ENCODE results near the gene MGRN1.

Gene MGRN1

DNA sequence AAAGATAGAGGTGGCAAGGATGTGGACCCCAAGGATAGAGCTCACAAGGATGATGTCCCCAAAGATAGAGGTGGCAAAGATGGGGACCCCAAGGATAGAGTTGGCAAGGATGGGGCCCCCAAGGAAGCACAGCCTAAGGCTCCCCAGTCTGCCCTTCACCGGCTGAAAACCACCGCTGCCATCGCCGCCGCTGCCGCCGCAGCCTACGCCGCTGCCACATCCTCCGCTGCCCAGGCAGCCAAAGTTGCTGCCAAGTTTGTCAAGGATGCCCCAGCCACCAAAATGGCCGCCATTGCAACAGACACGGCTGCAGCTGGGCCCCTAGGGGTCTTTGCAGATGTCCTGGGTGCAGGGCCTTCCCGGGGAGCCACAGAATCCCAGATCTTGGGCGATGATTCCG lies 48.6 kb upstream of the MGRN1 start:
- no peak for TF ChIP-seq ZC3H10 (CRISPR knock-in tag; IDR thresholded peaks at IDR 0.05)
- TF ChIP-seq BACH2 (CRISPR knock-in tag; IDR thresholded peaks at IDR 0.05; ENCODE audit: borderline replicate concordance), result no peak
- no peak for TF ChIP-seq PPARA (CRISPR knock-in tag; IDR thresholded peaks at IDR 0.05; ENCODE audit: borderline replicate concordance)
- no peak for TF ChIP-seq TOX (CRISPR knock-in tag; IDR thresholded peaks at IDR 0.05; ENCODE audit: borderline replicate concordance)
- TF ChIP-seq, protein P1, sequence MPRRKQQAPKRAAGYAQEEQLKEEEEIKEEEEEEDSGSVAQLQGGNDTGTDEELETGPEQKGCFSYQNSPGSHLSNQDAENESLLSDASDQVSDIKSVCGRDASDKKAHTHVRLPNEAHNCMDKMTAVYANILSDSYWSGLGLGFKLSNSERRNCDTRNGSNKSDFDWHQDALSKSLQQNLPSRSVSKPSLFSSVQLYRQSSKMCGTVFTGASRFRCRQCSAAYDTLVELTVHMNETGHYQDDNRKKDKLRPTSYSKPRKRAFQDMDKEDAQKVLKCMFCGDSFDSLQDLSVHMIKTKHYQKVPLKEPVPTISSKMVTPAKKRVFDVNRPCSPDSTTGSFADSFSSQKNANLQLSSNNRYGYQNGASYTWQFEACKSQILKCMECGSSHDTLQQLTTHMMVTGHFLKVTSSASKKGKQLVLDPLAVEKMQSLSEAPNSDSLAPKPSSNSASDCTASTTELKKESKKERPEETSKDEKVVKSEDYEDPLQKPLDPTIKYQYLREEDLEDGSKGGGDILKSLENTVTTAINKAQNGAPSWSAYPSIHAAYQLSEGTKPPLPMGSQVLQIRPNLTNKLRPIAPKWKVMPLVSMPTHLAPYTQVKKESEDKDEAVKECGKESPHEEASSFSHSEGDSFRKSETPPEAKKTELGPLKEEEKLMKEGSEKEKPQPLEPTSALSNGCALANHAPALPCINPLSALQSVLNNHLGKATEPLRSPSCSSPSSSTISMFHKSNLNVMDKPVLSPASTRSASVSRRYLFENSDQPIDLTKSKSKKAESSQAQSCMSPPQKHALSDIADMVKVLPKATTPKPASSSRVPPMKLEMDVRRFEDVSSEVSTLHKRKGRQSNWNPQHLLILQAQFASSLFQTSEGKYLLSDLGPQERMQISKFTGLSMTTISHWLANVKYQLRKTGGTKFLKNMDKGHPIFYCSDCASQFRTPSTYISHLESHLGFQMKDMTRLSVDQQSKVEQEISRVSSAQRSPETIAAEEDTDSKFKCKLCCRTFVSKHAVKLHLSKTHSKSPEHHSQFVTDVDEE (CRISPR knock-in tag; IDR thresholded peaks at IDR 0.05), result no peak
- TF ChIP-seq, protein P2, sequence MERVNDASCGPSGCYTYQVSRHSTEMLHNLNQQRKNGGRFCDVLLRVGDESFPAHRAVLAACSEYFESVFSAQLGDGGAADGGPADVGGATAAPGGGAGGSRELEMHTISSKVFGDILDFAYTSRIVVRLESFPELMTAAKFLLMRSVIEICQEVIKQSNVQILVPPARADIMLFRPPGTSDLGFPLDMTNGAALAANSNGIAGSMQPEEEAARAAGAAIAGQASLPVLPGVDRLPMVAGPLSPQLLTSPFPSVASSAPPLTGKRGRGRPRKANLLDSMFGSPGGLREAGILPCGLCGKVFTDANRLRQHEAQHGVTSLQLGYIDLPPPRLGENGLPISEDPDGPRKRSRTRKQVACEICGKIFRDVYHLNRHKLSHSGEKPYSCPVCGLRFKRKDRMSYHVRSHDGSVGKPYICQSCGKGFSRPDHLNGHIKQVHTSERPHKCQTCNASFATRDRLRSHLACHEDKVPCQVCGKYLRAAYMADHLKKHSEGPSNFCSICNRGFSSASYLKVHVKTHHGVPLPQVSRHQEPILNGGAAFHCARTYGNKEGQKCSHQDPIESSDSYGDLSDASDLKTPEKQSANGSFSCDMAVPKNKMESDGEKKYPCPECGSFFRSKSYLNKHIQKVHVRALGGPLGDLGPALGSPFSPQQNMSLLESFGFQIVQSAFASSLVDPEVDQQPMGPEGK (CRISPR knock-in tag; IDR thresholded peaks at IDR 0.05; ENCODE audit: borderline replicate concordance), result no peak
- no peak for TF ChIP-seq CSDC2 (CRISPR knock-in tag; IDR thresholded peaks at IDR 0.05)
- TF ChIP-seq, protein P3, sequence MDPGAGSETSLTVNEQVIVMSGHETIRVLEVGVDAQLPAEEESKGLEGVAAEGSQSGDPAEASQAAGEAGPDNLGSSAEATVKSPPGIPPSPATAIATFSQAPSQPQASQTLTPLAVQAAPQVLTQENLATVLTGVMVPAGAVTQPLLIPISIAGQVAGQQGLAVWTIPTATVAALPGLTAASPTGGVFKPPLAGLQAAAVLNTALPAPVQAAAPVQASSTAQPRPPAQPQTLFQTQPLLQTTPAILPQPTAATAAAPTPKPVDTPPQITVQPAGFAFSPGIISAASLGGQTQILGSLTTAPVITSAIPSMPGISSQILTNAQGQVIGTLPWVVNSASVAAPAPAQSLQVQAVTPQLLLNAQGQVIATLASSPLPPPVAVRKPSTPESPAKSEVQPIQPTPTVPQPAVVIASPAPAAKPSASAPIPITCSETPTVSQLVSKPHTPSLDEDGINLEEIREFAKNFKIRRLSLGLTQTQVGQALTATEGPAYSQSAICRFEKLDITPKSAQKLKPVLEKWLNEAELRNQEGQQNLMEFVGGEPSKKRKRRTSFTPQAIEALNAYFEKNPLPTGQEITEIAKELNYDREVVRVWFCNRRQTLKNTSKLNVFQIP (CRISPR knock-in tag; IDR thresholded peaks at IDR 0.05; ENCODE audit: borderline replicate concordance, low read depth), result no peak
- TF ChIP-seq ZNF565 (CRISPR knock-in tag; conservative IDR thresholded peaks at IDR 0.05; ENCODE audit: low read depth), result no peak
- no peak for TF ChIP-seq TCF4 (CRISPR knock-in tag; IDR thresholded peaks at IDR 0.05; ENCODE audit: borderline replicate concordance)
- TF ChIP-seq ESRRG (CRISPR knock-in tag; IDR thresholded peaks at IDR 0.05), result no peak
- TF ChIP-seq OSR1 (CRISPR knock-in tag; IDR thresholded peaks at IDR 0.05), result no peak
- no peak for TF ChIP-seq ZFP3 (CRISPR knock-in tag; IDR thresholded peaks at IDR 0.05)
- TF ChIP-seq SNAI2 (CRISPR knock-in tag; IDR thresholded peaks at IDR 0.05), result no peak
- TF ChIP-seq RARB (CRISPR knock-in tag; IDR thresholded peaks at IDR 0.05), result no peak
- TF ChIP-seq ZNF8 (CRISPR knock-in tag; IDR thresholded peaks at IDR 0.05), result no peak
- TF ChIP-seq ISL1 (CRISPR knock-in tag; IDR thresholded peaks at IDR 0.05), result no peak
- ATAC-seq, result no peak

DNA sequence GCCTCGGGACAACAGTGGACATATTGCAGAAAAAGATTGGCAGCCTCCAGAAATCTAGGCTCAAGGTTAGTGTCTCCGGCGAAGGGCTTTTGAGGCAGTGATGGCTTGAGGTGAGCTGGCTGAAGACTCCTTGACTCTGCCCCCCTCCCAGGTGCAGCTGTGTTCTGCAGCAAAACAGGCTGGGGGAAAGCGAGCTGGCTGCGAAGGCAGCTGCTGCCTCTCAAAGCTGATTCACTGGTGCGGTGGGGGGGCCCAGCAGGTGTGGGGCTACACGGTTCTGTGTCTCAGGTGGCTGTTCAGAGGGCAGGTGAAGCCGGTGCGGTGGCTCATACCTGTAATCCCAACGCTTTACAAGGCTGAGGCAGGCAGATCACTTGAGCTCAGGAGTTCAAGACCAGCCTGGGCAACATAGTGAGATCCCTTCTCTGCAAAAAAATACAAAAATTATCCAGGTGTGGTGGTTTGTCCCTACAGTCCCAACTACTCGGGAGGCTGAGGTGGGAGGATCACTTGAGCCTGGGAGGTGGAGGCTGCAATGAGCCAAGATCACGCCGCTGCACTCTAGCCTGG lies 45.6 kb upstream of the MGRN1 start:
- TF ChIP-seq ZFP30 (CRISPR knock-in tag; IDR thresholded peaks at IDR 0.05) (no peak), ZC3H10 (CRISPR knock-in tag; IDR thresholded peaks at IDR 0.05) (no peak), ARNTL (CRISPR knock-in tag; IDR thresholded peaks at IDR 0.05; ENCODE audit: borderline replicate concordance, low read depth) (no peak), RARB (CRISPR knock-in tag; IDR thresholded peaks at IDR 0.05) (no peak), PPARA (CRISPR knock-in tag; IDR thresholded peaks at IDR 0.05; ENCODE audit: borderline replicate concordance) (no peak), ESRRG (CRISPR knock-in tag; IDR thresholded peaks at IDR 0.05) (no peak)
- TF ChIP-seq, protein P3 (CRISPR knock-in tag; IDR thresholded peaks at IDR 0.05; ENCODE audit: borderline replicate concordance, low read depth), result no peak
- TF ChIP-seq, protein P4, sequence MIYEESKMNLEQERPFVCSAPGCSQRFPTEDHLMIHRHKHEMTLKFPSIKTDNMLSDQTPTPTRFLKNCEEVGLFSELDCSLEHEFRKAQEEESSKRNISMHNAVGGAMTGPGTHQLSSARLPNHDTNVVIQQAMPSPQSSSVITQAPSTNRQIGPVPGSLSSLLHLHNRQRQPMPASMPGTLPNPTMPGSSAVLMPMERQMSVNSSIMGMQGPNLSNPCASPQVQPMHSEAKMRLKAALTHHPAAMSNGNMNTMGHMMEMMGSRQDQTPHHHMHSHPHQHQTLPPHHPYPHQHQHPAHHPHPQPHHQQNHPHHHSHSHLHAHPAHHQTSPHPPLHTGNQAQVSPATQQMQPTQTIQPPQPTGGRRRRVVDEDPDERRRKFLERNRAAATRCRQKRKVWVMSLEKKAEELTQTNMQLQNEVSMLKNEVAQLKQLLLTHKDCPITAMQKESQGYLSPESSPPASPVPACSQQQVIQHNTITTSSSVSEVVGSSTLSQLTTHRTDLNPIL (CRISPR knock-in tag; IDR thresholded peaks at IDR 0.05; ENCODE audit: low read depth), result no peak
- ATAC-seq, result no peak

DNA sequence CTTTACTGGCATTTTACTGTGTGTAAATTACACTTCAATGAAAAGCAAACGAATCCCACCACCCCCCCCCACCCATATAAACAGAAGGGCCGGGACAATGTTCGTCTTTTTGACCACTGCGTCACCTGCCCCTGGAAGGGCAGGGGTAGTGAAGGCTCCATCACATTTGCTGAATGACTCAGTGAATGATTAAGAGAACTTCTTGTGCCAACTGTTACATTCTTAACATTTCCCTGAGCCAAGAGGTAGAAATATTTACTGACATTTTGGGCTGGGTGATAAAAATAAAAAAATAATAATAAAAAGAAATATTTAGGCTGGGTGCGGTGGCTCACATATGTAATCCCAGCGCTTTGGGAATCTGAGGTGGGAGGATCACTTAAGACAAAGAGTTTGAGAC lies 44.4 kb upstream of the MGRN1 start:
- ATAC-seq, result no peak

More for the DNA sequence above, 44.4 kb upstream of the MGRN1 start:
- no peak for TF ChIP-seq CSDC2 (CRISPR knock-in tag; IDR thresholded peaks at IDR 0.05)
- no peak for TF ChIP-seq ESRRG (CRISPR knock-in tag; IDR thresholded peaks at IDR 0.05)
- no peak for TF ChIP-seq ZNF8 (CRISPR knock-in tag; IDR thresholded peaks at IDR 0.05)
- TF ChIP-seq ARNTL (CRISPR knock-in tag; IDR thresholded peaks at IDR 0.05; ENCODE audit: borderline replicate concordance, low read depth), result no peak
- TF ChIP-seq, protein P5, sequence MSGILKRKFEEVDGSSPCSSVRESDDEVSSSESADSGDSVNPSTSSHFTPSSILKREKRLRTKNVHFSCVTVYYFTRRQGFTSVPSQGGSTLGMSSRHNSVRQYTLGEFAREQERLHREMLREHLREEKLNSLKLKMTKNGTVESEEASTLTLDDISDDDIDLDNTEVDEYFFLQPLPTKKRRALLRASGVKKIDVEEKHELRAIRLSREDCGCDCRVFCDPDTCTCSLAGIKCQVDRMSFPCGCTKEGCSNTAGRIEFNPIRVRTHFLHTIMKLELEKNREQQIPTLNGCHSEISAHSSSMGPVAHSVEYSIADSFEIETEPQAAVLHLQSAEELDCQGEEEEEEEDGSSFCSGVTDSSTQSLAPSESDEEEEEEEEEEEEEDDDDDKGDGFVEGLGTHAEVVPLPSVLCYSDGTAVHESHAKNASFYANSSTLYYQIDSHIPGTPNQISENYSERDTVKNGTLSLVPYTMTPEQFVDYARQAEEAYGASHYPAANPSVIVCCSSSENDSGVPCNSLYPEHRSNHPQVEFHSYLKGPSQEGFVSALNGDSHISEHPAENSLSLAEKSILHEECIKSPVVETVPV (CRISPR knock-in tag; IDR thresholded peaks at IDR 0.05), result no peak
- no peak for TF ChIP-seq TOX (CRISPR knock-in tag; IDR thresholded peaks at IDR 0.05; ENCODE audit: borderline replicate concordance)
- TF ChIP-seq, protein P1 (CRISPR knock-in tag; IDR thresholded peaks at IDR 0.05), result no peak
- TF ChIP-seq ZNF565 (CRISPR knock-in tag; conservative IDR thresholded peaks at IDR 0.05; ENCODE audit: low read depth), result no peak

Measured in SK-N-SH treated with all-trans-retinoic acid at 6 μM for 48 hours (cell line).